NCI-H146 (cell line): Measurements from ENCODE around the gene TMOD3.

Experiments
- DNase-seq: peaks from one replicate; lab custom pipeline; 2025; lab: John Stamatoyannopoulos, UW

Gene TMOD3

DNA sequence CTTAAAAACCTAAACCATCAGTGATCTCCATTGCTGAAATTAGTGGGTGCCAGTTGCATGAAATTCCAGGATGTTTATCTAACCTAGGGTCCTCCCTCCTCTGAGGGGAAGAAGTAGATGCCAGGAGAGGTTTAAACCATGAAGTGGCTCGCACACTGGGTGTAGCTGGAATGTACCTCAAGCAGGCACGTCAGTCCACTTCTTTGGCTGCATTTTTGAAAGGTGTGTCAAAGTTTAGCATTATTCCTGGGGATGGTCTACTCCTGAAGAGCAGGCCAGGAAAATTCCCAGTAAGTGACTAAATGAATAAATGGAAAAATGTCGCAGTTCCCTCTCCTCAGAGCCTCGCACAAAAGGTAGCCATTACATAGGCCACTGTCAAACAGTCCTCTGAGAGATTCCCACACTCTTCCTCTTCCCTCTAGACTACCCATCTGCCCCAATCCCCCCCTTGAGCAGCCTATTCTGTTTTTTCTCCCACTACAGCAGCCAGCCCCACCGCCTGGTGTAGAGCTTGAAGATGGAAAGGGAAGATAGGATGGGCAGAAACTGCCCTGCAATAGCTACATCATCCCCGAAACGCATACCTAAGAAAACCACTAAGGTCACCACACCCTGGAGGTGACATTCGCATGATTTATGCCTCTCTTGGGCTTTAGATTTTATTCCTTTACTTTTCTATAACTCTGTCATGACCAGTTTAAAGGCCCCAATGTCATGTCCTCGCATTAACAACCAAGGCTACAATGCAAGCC, 655 bp upstream of the TMOD3 start:
- DNase-seq = no peak

DNA sequence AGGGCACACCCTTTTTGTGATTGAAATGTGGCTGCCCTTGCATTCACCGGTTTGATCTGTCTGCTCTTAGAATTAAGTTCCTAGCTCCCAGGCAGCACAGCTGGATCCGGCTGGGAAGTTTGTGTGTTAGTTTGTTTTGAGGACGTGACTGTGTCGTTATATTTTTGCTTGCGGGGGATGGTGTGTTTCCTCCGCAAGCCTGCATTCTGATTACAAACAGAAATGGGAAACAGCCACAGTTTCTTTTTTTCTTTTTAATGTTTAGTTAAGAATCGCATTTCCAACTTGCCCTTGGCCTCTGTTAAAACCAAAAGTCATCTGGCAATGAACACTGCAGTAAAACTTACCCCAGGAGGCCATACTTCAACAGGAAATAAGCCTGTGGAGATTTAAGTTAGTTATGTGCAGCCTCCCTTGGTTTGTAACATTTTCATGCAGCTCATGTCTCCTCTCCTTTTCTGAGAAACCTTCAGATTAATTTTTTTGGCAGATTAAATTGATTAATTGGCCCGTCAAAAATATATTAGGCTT, 888 bp downstream of the TMOD3 start:
- DNase-seq = peak; percentile 35

DNA sequence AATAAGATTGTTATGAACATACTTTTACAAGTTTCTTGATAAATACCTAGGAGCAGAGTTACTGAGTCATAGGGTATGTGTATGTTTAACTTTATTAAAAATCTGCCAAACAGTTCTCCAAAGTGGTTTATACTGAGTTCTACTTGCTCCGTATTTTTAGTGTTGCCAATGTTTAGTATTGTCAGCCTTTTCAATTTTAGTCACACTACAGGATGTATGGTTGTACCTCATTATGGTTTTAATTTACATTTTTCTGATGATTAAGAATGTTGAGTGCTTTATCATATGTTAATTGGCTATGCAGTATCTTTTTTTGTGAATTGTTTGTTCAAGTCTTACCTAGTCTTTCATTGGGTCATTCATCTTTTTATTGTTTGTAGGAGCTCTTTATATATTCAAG, 4.3 kb downstream of the TMOD3 start:
- DNase-seq = no peak

DNA sequence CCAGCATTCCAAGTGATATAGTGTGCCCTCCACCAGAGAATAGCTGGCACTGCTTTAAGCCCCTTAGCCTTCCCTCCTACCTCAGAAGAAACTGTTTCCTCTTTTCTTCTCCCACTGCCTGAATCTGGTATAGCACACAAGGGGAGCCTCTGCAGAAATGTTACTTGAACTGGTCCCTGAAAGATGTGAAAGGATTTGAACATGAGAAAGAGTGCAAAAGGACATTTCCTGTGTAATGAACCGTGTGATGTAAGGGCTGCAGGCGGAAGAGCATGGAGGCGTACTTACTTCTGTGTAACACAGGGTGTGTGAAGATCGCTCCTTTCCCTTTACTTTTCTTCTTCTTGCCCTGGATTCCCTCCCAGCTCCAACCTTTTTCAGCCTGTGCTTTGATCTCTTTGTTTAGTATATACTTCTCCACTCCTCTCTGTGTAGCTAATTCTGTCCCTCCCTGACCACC, 8.4 kb downstream of the TMOD3 start:
- DNase-seq = no peak

DNA sequence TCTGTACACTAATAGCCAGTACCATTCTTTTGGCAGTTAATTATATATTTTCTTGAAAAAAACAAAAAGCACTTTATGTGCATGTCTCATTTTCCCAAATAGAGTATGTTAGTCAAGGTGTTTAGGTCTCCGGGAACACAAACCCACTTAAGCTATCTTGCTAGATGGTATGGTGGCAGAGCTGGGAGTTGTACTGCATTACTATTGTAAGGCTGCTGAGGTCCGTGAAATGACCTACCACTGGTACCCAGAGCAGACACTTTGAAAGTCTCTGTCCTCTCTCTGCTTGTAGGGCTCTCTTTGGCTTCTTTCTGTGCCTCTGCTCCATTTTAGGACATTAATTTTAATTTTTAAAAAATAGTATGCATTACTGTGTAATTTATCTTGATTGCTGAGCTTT, 8.8 kb downstream of the TMOD3 start:
- no peak for DNase-seq

DNA sequence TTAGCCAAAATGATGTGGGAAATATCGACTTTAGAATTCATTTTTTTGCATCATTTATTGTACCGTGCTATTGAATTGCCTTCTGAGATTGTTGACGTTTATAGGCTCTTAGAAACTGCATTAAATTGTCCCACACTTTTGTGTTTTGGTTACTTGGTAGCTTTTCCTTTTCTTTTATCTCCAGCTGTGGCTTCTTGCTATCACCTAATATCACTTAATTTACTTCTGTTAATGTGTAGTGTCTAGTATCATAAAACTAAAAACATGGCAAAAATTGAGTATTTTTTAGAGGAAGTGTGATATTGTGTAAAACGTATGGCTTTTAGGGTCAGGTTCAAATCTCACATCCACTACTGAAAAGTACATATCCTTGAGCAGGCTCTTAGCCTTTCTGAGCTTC, 11.2 kb downstream of the TMOD3 start:
- no peak for DNase-seq

DNA sequence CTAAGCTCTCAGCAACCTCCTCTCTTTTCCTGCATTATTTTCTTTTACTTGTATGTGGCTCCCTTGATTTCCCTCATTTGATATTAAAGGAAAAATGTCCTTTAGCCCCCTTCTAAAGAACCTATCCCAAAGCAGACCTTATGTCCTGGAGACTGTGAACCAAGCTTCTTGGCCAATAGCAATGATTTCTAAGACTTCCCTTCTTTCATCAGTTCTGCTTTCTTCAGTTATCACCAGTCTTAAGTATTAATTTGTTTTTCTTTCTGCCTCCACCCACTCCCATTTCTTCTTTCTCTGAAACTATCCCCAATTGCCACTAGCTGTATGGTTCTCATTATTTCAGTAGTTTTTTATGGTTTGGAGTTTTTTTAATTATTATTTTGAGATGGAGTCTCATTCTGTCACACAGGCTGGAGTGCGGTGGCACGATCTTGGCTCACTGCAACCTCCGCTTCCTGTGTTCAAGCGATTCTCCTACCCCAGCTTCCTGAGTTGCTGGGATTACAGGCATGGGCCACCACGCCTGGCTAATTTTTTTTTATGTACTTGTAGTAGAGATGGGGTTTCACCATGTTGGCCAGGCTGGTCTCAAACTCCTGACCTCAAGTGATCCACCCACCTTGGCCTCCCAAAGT, 12.1 kb downstream of the TMOD3 start:
- no peak for DNase-seq

DNA sequence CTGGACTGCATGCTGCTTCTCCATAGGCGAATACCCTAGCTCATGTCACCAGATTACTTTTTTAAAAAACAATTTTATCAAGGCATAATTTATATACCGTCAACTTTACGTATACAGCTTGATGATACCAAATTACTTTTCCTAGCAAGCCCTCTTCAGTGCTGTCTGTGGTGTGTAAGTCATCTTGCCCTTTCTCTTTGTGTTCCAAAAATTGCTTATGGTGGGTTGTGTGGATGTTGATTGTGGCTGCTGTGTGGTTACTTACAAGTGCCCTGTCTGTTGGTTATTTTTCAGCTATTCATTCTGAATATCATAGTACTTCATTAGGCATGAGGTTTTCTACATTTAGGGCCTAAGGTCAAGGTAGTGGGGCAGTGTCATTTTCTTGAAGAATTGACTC, 12.8 kb downstream of the TMOD3 start:
- DNase-seq = no peak

DNA sequence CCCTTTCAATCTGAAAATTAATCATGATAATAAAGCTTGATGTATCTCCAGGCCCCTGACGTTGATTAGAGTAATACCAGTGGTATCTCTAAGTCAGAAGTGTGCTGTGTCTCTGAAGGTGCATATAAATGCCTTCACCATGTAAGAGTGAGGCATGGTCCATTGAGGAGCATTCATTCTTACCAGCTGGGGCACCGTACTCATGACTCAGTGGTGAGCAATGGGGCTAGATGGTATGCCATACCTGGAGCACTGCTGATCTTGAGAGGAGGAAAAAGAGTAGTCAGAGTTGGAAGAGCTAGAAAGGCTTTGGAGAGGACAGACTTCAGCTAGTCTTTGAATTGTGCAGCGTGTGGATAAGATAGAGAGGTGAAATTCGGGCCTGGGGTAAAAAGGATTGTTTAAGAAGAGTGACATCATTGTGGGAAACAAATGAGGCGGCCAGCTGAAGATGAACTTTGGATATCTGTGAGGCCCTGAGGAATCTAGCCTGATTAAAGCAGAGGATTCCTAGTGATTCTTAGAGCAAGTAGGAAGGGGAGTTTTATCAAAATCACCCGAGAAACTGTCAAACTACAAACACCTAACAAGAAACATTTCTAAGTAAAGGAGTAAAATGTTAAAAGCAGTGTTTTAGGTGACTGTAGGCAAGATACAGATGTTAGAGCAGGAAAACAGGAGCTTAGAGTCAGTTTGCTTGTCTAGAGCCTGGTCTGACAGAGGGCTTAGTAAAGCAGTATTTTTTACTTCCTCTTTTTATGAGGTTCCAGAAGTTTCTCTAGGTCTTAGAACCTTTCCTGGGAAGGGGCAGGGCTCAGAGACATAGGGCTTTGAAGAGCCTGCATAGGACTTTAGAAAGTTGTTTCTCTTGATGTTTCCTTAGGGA, 13.6 kb downstream of the TMOD3 start:
- no peak for DNase-seq

DNA sequence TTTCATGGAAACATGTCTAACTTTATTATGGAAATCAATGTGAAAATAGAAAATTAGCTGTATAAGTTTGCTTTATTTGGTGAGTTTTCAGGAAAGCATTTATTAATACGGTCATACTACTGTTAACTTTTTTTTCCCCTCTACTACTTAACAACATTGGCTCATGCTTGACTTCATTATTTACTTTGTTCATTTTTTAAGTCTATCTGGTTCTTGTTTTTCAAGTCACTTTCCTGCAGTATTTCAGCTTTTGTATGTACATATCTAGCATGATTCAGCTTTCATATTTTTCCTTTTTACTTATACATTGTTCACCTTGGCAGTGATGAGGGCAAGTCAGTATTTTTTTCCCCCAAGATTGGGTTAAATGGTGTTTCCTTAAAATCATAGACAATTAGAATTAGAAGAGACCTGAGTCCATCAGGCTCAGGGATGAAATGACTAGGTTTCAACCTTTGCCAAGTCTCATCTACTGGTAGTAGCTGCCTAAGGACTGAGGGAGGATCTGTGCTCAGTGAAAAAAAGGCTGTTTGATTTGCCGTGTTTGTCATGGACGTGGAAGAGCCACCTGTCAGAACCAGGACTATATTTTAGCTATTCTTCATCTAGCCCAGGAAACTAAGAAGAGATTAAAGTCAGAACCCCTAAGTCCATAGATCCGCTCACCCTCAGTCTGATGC, 15.4 kb downstream of the TMOD3 start:
- no peak for DNase-seq

DNA sequence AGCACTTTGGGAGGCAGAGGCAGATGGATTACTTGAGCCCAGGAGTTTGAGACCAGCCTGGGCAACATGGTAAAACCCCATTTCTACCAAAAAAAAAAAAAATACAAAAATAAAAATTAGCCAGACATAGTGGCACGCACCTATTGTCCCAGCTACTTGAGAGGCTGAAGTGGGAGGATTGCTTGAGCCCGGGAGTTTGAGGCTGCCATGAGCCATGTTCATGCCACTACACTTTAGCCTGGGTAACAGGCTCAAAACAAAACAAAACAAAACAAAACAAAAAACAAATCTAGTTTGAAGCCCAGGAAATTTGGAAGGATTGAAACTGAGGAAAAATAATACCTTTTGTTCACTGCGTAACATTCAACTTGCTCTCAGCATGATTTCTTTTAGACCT, 16.6 kb downstream of the TMOD3 start:
- DNase-seq = no peak

DNA sequence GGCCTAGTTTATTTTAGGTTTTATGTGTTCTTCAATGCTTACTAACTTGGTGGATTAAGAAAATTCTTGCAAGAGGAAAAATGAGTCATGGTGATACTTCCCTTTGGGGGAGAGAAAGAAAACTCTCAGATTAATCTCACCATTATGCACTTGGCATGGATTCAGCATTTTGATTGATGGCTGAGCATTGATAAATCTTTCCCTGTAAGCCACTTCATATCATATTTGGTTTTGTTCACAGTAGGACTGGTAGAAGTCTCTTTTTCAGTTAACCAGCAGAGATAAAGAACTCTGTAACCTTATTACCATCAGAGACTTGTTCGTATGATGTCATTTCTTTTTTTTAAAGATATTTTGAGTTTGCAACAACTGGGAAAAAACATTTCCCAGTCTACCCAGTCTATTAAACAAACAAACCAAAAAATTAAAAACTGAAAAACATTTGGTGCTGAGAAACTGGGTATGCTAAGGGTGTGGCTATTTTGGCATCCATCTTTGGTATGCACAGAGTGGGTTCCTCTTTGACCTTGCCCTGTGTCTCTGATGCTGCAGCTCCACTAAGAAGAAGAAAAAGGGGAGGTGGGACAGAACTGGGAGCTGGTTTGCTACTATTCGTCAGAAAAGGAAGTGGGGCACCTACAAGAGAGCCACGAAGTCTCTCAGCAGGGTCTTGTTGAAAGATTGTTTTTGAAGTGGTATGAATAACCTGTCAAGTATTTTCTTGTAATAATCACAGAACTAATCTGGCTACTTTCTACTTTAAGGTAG, 17.2 kb downstream of the TMOD3 start:
- DNase-seq = no peak

DNA sequence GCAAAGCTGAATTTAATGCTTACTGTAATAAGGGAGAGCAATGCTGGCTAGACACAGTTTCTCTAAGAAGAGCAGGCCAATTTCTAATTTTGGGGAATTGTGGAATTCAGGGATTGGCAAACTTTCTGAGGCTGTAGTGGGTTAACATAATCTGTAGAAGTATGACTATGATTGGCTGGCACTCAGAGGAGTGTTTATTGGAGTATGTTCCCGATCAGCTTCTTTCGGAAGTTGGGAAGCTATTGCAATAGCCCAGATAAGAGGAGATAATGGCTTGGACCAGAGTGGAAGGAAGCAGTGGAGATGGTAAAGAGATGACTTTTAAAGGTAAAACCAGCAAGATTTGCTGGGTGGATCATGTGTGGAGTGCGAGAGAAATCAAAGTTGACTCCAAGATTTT, 19.4 kb downstream of the TMOD3 start:
- no peak for DNase-seq

DNA sequence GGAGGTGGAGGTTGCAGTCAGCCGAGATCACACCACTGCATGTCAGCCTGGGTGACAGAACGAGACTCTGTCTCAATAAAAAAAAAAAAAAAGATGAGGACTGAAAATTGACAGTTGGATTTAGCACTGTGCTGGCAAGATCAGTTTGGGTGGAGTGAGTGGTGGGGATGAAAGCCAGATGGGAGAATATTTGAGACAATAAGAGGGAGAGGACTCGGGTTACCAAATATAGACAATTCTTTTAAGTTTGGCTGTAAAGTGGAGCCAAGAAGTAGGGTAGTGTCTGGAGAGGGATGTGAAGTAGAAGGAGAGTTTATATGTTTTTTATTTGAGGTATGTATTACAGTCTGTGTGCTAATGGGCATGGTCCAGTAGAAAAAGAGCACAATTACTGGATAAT, 20.4 kb downstream of the TMOD3 start:
- no peak for DNase-seq

DNA sequence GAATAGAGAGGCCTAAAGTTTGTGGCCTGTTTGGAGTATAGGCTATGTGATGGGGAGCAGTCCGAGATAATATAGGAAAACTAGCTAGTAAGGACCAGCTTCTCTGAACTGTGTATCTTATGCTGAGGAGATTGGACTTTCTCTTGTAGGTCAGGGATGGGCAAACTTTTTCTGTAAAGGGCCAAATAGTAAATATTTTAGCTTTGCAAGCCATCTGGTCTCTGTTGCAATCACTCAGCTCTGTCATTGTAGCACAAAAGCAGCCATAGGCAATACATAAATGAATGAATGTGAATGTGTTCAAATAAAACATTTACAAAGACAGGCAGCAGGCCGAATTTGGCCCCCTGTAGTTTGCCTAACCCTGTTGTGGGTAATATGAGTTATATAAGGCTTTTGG, 24.5 kb downstream of the TMOD3 start:
- no peak for DNase-seq

DNA sequence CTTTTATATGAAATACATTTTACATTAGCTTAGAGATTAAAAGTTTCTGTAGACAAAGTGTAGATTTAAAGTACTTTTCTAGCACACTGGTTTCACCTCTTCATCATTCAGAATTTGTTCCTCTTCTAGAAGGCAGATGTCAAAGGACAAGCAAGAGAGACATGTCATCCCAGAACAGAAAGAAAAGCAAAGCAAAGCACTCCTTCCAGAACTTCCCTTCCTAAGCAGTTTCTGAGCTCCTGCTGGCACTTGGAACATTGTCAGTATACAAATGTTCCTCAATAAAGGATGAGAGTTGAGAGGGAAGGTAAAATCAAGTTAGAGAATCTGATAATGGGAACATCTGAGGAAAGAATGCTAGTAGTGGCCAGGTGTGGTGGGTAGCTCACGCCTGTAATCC, 26.2 kb downstream of the TMOD3 start:
- DNase-seq = no peak

DNA sequence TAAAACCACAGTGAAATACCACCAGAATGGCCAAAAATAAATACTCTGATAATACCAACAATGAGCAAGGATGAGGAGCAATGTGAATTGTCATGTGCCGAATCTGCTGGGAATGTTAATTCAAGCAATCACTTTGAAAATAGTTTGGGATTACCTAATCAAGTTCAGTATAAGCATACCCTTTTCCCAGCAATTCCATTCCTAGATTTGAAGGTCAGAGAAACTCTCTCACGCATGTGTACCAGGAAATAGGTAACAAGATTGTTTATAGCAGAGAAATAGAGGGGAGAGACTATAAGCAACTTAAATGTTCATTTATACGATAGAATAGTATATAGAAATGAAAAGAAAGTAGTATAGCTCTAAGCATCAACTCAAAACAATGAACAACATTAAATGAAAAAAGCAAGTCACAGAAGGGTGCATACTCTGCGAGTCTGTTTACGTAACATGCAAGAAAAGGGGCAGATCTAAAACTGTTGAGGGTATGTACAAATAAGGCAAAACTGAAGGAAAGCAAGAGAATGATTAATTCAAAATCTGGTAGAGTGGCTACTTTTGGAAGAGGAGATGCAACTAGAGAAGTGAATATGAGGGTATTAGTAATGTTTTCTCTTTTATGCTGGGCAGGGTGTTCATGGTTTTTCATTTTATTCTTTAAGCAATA, 27.4 kb downstream of the TMOD3 start:
- no peak for DNase-seq

DNA sequence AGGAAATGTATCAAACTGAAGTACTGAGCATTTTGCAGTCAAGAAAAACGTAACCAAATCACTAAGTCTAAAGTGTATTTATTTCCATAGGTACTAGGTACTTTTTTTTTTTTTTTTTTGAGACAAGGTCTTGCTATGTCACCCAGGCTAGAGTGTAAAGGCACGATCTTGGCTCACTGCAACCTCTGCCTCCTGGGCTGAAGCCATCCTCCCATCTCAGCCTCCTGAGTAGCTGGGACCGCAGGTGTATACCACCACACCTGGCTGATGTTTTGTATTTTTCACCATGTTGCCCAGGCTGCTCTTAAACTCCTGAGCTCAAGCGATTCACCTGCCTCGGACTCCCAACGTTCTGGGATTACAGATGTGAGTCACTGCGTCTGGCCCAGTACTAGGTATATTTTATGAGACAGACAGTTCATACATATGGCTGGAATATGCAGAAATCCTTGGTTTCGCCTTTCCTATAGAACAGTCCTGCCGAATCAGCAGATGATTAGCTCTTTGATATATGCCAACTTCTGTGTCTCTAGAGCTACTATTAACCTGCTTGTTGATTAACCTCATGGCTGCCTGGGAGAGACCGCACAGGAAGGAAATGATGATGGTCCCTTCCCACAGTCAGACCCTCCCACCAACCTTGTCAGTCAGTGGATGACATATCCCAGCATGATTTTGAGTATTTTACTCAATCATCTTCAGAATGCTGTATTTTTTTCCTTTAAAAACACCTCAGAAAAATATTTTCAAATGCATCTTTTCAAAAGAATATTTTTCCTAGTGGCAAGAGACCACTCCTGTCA, 32.3 kb downstream of the TMOD3 start:
- no peak for DNase-seq

DNA sequence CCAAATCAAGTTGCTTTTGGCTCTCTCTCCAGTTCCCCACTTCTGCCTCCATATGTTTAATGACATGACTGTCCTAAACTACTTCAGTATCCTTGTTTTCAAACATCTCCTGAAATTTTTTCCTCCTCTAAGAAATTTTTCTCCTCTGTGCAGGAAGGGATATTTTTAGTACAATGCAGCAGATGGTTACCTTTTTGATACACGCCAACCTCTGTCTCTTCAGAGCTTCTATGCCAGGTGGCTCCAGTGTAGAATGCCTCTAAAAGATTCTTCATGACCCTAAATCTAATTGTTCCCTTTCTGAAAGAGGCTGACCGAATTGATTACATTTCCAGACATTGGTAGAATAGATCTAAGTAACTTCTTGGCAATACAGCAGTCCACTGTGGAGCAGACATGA, 33.7 kb downstream of the TMOD3 start:
- no peak for DNase-seq
